H1 (cell line): Measurements from ENCODE around the gene RAP1GAP. TPM values are rescaled to one million over a fixed set of nuclear protein-coding genes. Genes with fewer than 3 reads are reported as not detected.

ENCODE experiments used
- CTCF ChIA-PET: fragments of 300-600 bp; sonication (Branson Sonifier 250); formaldehyde crosslinking; loops from one replicate; lab custom pipeline; 2021; ENCODE audit not compliant: partially characterized antibody; lab: Charles Lee
- POLR2A ChIA-PET: fragments of 300-600 bp; sonication (Branson Sonifier 250); formaldehyde crosslinking; loops from one replicate; lab custom pipeline; 2021; ENCODE audit warnings: inconsistent platforms; ENCODE audit not compliant: partially characterized antibody; lab: Charles Lee
- DNase-seq, 2 experiments: peaks; one replicate each; pipeline versions ENCODE4 v3.0.0 to v3.0.0-alpha.2; 2010 to 2022; ENCODE audit warnings: low spot score in 2 of 2, low read depth in 1 of 2, mixed read lengths in 1 of 2
- FAIRE-seq: peaks from 2 replicates; lab custom pipeline; 2011; peaks lifted over from hg19 to GRCh38; lab: Jason Lieb, UNC
- H2AFZ ChIP-seq: 2 replicates; pipeline ENCODE4 v1.8.1; 2012; ENCODE audit warnings: low read length, inconsistent platforms
- H2AK5ac ChIP-seq: 2 replicates; pipeline ENCODE4 v1.6.1; 2013; ENCODE audit warnings: low read depth, low read length
- H2BK120ac ChIP-seq: replicated peaks from 2 replicates; pipeline ENCODE3; 2013; ENCODE audit warnings: low read depth, low read length, inconsistent platforms
- H2BK12ac ChIP-seq: 2 replicates; pipeline ENCODE4 v1.6.1; 2013; ENCODE audit warnings: low read depth, low read length
- H2BK15ac ChIP-seq: 2 replicates; pipeline ENCODE4 v1.6.1; 2013; ENCODE audit warnings: low read length
- H2BK20ac ChIP-seq: 2 replicates; pipeline ENCODE4 v1.6.1; 2013; ENCODE audit warnings: low read length
- H2BK5ac ChIP-seq: 2 replicates; pipeline ENCODE4 v1.6.1; 2013; ENCODE audit warnings: low read depth, low read length
- H3K14ac ChIP-seq: 2 replicates; pipeline ENCODE4 v1.6.1; 2013; ENCODE audit warnings: inconsistent platforms; ENCODE audit not compliant: insufficient read length
- H3K18ac ChIP-seq: 2 replicates; pipeline ENCODE4 v1.6.1; 2013; ENCODE audit warnings: low read length; ENCODE audit errors: extremely low read depth
- H3K23ac ChIP-seq: 2 replicates; pipeline ENCODE4 v1.6.1; 2013; ENCODE audit warnings: inconsistent platforms; ENCODE audit not compliant: insufficient read length
- H3K23me2 ChIP-seq: 2 replicates; pipeline ENCODE4 v1.6.1; 2013; ENCODE audit warnings: low read depth, low read length
- H3K27ac ChIP-seq: 2 replicates; pipeline ENCODE4 v1.6.1; 2011; ENCODE audit warnings: low read depth, low read length, inconsistent platforms
- H3K27me3 ChIP-seq, 4 experiments: replicated peaks in 1 of 4; 1 replicate in 1 of 4; 2 replicates in 3 of 4; pipeline versions ENCODE4 v1.6.1 to v1.8.1; 2011 to 2013; ENCODE audit warnings: low read length in 3 of 4, mild to moderate bottlenecking in 3 of 4, inconsistent platforms in 2 of 4, mixed read lengths in 2 of 4, moderate library complexity in 1 of 4; ENCODE audit not compliant: control insufficient read depth in 3 of 4, insufficient read depth in 3 of 4; ENCODE audit errors: extremely low read depth in 1 of 4
- H3K36me3 ChIP-seq, 4 experiments: 2 replicates each; pipeline versions ENCODE4 v1.6.1 to v1.8.1; 2011 to 2013; ENCODE audit warnings: mild to moderate bottlenecking in 4 of 4, low read length in 3 of 4, moderate library complexity in 2 of 4, control low read depth in 1 of 4, inconsistent platforms in 1 of 4; ENCODE audit not compliant: insufficient read depth in 4 of 4, control insufficient read depth in 2 of 4
- H3K4ac ChIP-seq: replicated peaks from 2 replicates; pipeline ENCODE3; 2013; ENCODE audit warnings: low read length, low read depth, mixed read lengths, inconsistent platforms; ENCODE audit not compliant: insufficient read length
- H3K4me1 ChIP-seq, 4 experiments: replicated peaks in 1 of 4; 1 replicate in 1 of 4; 2 replicates in 3 of 4; pipeline versions ENCODE4 v1.6.1 to v1.8.1; 2011 to 2013; ENCODE audit warnings: low read length in 3 of 4, inconsistent platforms in 2 of 4, mixed read lengths in 1 of 4; ENCODE audit not compliant: insufficient read depth in 4 of 4, control insufficient read depth in 3 of 4
- H3K4me2 ChIP-seq, 2 experiments: 2 replicates each; pipeline versions ENCODE4 v1.6.1 to v1.8.1; 2011 to 2013; ENCODE audit warnings: low read depth in 2 of 2, low read length in 2 of 2, control low read depth in 1 of 2, inconsistent platforms in 1 of 2, mild to moderate bottlenecking in 1 of 2; ENCODE audit not compliant: insufficient read depth in 1 of 2
- H3K4me3 ChIP-seq, 4 experiments: fragments of 200-600, 300-600 bp in 1 of 4; sonication (generic), shearing (Covaris generic), sonication (Bioruptor Twin) in 1 of 4; 2 replicates each; pipeline versions ENCODE4 v1.5.1 to v1.8.1; 2011 to 2016; ENCODE audit warnings: low read length in 4 of 4, low read depth in 3 of 4, control low read depth in 2 of 4, inconsistent platforms in 2 of 4, mild to moderate bottlenecking in 2 of 4, mixed read lengths in 1 of 4, moderate library complexity in 1 of 4; ENCODE audit not compliant: insufficient read depth in 2 of 4; ENCODE audit errors: extremely low read depth in 1 of 4
- H3K56ac ChIP-seq: replicated peaks from 2 replicates; pipeline ENCODE3; 2013; ENCODE audit warnings: low read depth, mild to moderate bottlenecking, mixed read lengths, low read length, inconsistent platforms; ENCODE audit not compliant: insufficient read length
- H3K79me1 ChIP-seq: 2 replicates; pipeline ENCODE4 v1.6.1; 2013; ENCODE audit warnings: low read depth, low read length, control low read depth
- H3K79me2 ChIP-seq, 2 experiments: 2 replicates each; pipeline versions ENCODE4 v1.6.1 to v1.8.1; 2012 to 2013; ENCODE audit warnings: low read length in 2 of 2, mild to moderate bottlenecking in 2 of 2, inconsistent platforms in 1 of 2; ENCODE audit not compliant: insufficient read depth in 2 of 2, control insufficient read depth in 1 of 2
- H3K9ac ChIP-seq, 4 experiments: replicated peaks in 1 of 4; 1 replicate in 1 of 4; 2 replicates in 3 of 4; pipeline versions ENCODE4 v1.6.1 to v1.8.1; 2011 to 2013; ENCODE audit warnings: low read depth in 3 of 4, low read length in 3 of 4, control low read depth in 2 of 4, mild to moderate bottlenecking in 2 of 4, moderate library complexity in 2 of 4, inconsistent platforms in 1 of 4; ENCODE audit errors: extremely low read depth in 1 of 4
- H3K9me3 ChIP-seq, 2 experiments: 2 replicates each; pipeline versions ENCODE4 v1.6.1 to v1.8.1; 2012 to 2013; ENCODE audit warnings: mild to moderate bottlenecking in 2 of 2, moderate library complexity in 2 of 2, control low read depth in 1 of 2, inconsistent platforms in 1 of 2, low read depth in 1 of 2, low read length in 1 of 2, mixed read lengths in 1 of 2; ENCODE audit not compliant: insufficient read depth in 2 of 2
- H4K20me1 ChIP-seq, 2 experiments: replicated peaks in 1 of 2; 2 replicates each; pipeline versions ENCODE3 to v1.8.1; 2011 to 2013; ENCODE audit warnings: inconsistent platforms in 2 of 2, low read length in 2 of 2, mild to moderate bottlenecking in 1 of 2; ENCODE audit not compliant: insufficient read depth in 2 of 2, control insufficient read depth in 1 of 2
- H4K5ac ChIP-seq: 2 replicates; pipeline ENCODE4 v1.6.1; 2013; ENCODE audit warnings: low read length, low read depth, mixed read lengths, inconsistent platforms; ENCODE audit not compliant: insufficient read length
- H4K8ac ChIP-seq: 2 replicates; pipeline ENCODE4 v1.8.0; 2013; ENCODE audit warnings: mild to moderate bottlenecking, moderate library complexity, low read length, inconsistent platforms; ENCODE audit not compliant: insufficient read depth; ENCODE audit errors: extremely low read depth
- H4K91ac ChIP-seq: replicated peaks from 2 replicates; pipeline ENCODE3; 2013; ENCODE audit warnings: low read length, mixed read lengths, inconsistent platforms; ENCODE audit not compliant: insufficient read length
- CBX8 ChIP-seq: fragments of 300-800, 300-1000 bp; sonication (generic); IDR thresholded peaks from 2 replicates; pipeline ENCODE4 v1.7.1; 2016; ENCODE audit warnings: low read depth, low read length, borderline replicate concordance
- CTCF ChIP-seq, 3 experiments: IDR thresholded peaks; 1 replicate in 2 of 3; 2 replicates in 1 of 3; pipeline versions ENCODE4 v1.5.1 to v1.6.1; 2011; ENCODE audit warnings: low read length in 3 of 3, mild to moderate bottlenecking in 3 of 3, inconsistent platforms in 2 of 3, low read depth in 1 of 3, moderate library complexity in 1 of 3; ENCODE audit not compliant: insufficient read depth in 1 of 3; ENCODE audit errors: control extremely low read depth in 1 of 3
- E2F6 ChIP-seq: IDR thresholded peaks from 2 replicates; pipeline ENCODE4 v1.6.1; 2012; ENCODE audit warnings: inconsistent platforms
- KDM4A ChIP-seq: IDR thresholded peaks from one replicate; pipeline ENCODE4 v1.7.1; 2012; ENCODE audit warnings: low read depth, mild to moderate bottlenecking, moderate library complexity, low read length, inconsistent platforms; ENCODE audit not compliant: severe bottlenecking
- MAFK ChIP-seq: IDR thresholded peaks from 2 replicates; pipeline ENCODE4 v1.6.1; 2012; ENCODE audit warnings: low read depth, mild to moderate bottlenecking, improper control_type of control experiment, low read length
- PHF8 ChIP-seq: fragments of 200-600 bp; sonication (generic); conservative IDR thresholded peaks from 2 replicates; pipeline ENCODE4 v1.7.1; 2012; ENCODE audit warnings: low read depth, mild to moderate bottlenecking, inconsistent platforms, low read length, moderate library complexity
- POLR2A ChIP-seq, 2 experiments: IDR thresholded peaks; 1 replicate in 1 of 2; 2 replicates in 1 of 2; pipeline ENCODE4 v1.6.1; 2011; ENCODE audit warnings: low read depth in 2 of 2, low read length in 2 of 2, mild to moderate bottlenecking in 2 of 2; ENCODE audit errors: control extremely low read depth in 1 of 2
- POLR2AphosphoS5 ChIP-seq: IDR thresholded peaks from 2 replicates; pipeline ENCODE4 v1.6.1; 2011; ENCODE audit warnings: low read depth, low read length
- POU5F1 ChIP-seq: IDR thresholded peaks from 2 replicates; pipeline ENCODE4 v1.6.1; 2011; ENCODE audit warnings: low read depth, mild to moderate bottlenecking, low read length, moderate library complexity
- WGBS, 2 experiments: shearing (Covaris generic) in 1 of 2; methylation state at CpG; one replicate each; pipeline versions ENCODE4 v1.1.6 to v1.1.7; 2013 to 2015; ENCODE audit warnings: low lambda C conversion rate in 2 of 2, mixed read lengths in 2 of 2, inconsistent platforms in 1 of 2, low coverage in 1 of 2, missing lambda C conversion rate in 1 of 2; ENCODE audit not compliant: insufficient replicate concordance in 2 of 2, insufficient coverage in 1 of 2, insufficient read length in 1 of 2; ENCODE audit errors: extremely low coverage in 1 of 2, missing lambda C conversion rate in 1 of 2; 5-methylcytosine and 5-hydroxymethylcytosine counted together
- polyA plus RNA-seq, 7 experiments: library from polyadenylated mRNA; depleted of rRNA in 3 of 7; stranded (reverse) in 5 of 7; unstranded in 2 of 7; fragments of >200 nt in 5 of 7; fragments of 200-250 nt in 2 of 7; gene quantifications; 1 replicate in 5 of 7; 2 replicates in 1 of 7; 4 replicates in 1 of 7; pipeline versions ENCODE4 v1.2.1 to v1.2.3, GENCODE V29; 2011 to 2013; ENCODE audit warnings: missing spikeins in 2 of 7, mixed read lengths in 2 of 7
- total RNA-seq: library from RNA; stranded (reverse); fragmentation: NEBNext Ultra II Directional; extraction: Animal tissue kit (Norgen Biotek cat#: 25700); gene quantifications from 2 replicates; pipeline ENCODE4 v1.2.1, GENCODE V29; 2021

Gene RAP1GAP
- total and polyA plus RNA-seq, 2 of the 8 experiments (the other 6 are each of a cell fraction or from before 2014, with no cell fraction given), result 8.4 TPM

DNA sequence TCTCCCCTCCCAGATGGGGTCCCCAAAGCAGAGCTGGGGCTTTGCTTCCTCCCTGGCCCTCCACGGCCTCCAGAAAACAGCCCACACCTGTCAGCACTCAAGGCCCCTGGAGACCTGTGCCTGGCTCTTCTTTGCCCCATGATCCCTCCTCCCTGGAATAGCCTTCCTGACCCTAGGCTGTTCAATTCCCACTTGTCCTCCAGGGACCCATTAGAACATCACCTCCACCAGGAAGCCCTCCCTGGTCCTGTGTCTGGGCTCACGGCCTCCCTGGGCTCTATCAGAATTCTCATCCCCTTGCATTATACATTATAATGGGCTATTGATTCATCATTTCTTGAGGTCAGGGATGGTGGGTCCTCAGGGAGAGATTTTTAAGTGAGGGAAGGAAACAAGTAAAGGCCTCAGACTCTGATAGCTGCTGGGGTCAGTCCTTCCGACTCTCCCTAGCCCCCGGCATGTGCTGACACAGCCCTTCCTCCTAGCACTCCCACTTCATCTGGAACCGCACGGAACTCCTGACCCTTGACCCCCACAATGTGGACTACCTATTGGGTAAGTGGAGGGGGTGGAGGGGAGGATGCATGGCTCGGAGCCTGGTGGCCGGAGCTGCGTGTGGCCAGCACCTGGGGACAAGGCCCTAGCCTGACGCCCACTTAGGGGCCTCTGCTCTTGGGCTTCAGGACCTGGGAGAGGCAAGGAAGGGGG is 99.2 kb downstream of the RAP1GAP start:
- CTCF ChIA-PET, result interaction anchor here (0.6 to 2.8 kb wide), 13 partner anchors 8 to 1969 kb away, joined by 3 to 12 read pairs (median 3); partner anchors contain the start of gene ALPL
- DNase-seq (no peak), FAIRE-seq (no peak)
- H2BK12ac ChIP-seq, result no peak overlapping the region
- no peak overlapping the region for H3K18ac ChIP-seq
- no peak overlapping the region for H4K91ac ChIP-seq
- no peak overlapping the region for H3K9ac ChIP-seq
- 92% methylated on average over 10 of the region's 10 CpGs; no CpG with 5 or more reads in 1 of the 2 experiments for WGBS, 2 experiments
- POLR2A ChIA-PET, result interaction anchor here (1.4 kb wide), 1 partner anchor 24 kb away, joined by 3 read pairs; no protein-coding TSS in a partner anchor
- no peaks in the 10 kb centered on the region for H3K79me1 ChIP-seq
- no peak overlapping the region for H2AFZ ChIP-seq
- H3K27me3 ChIP-seq, result no peaks in the 10 kb centered on the region
- no peak overlapping the region for H2AK5ac ChIP-seq
- no peaks in the 10 kb centered on the region for H3K9me3 ChIP-seq
- H3K36me3 ChIP-seq, result peaks cover 0 to 13% (median 2%) of the 10 kb centered on the region in 4 experiments; a peak in 5 of 8 replicates
- H3K27ac ChIP-seq, result no peak overlapping the region
- peaks cover 2 to 11% of the 10 kb centered on the region in 2 experiments for H4K20me1 ChIP-seq
- no peak overlapping the region for H4K5ac ChIP-seq
- H3K56ac ChIP-seq, result no peak overlapping the region
- no peak overlapping the region for H2BK120ac ChIP-seq
- H3K23ac ChIP-seq, result no peak overlapping the region
- no peak overlapping the region for H3K4me2 ChIP-seq
- H3K4me1 ChIP-seq, result peaks cover 2 to 7% (median 4%) of the 10 kb centered on the region in 4 experiments; a peak in 6 of 7 replicates
- H3K14ac ChIP-seq, result no peak overlapping the region
- no peak overlapping the region for H2BK5ac ChIP-seq
- H3K4me3 ChIP-seq, result no peak overlapping the region
- no peak overlapping the region for H3K4ac ChIP-seq
- no peak overlapping the region for H2BK20ac ChIP-seq
- H3K79me2 ChIP-seq, result no peaks in the 10 kb centered on the region
- H3K23me2 ChIP-seq, result no peaks in the 10 kb centered on the region; the same call in 1 of the 2 replicates
- no peak overlapping the region for H2BK15ac ChIP-seq
- no peak overlapping the region for H4K8ac ChIP-seq
- no peak for TF ChIP-seq CTCF (IDR thresholded peaks at IDR 0.05; ENCODE audit: control extremely low read depth in 1 of 3, insufficient read depth in 1 of 3, low read depth in 1 of 3, low read length in 3 of 3)
- TF ChIP-seq CBX8, result no peak
- TF ChIP-seq PHF8, result no peak
- TF ChIP-seq E2F6, result no peak
- TF ChIP-seq POU5F1, result no peak
- TF ChIP-seq KDM4A, result no peak
- no peak for TF ChIP-seq POLR2AphosphoS5
- TF ChIP-seq MAFK, result no peak
- no peak for TF ChIP-seq POLR2A (IDR thresholded peaks at IDR 0.05; ENCODE audit: control extremely low read depth in 1 of 2, low read depth in 2 of 2, low read length in 2 of 2)
